ENCODE measurements around the gene SLC25A21. TPM values are rescaled to one million over a fixed set of nuclear protein-coding genes. Genes with fewer than 3 reads are reported as not detected.
"Not testable (repeated sequence)": the region's sequence is repeated elsewhere in the genome, so short reads cannot be mapped to it uniquely, and the experiment has no call there.

The SLC25A21 gene
- total RNA-seq, 8 experiments from 2014 or later, result 0.52 to 2.9 (median 1.4) TPM

GRCh38 chr14:37197421-37198272 lies 25.2 kb upstream of the SLC25A21 start, which contains the start of gene MIPOL1:
TSS of gene MIPOL1 (plus strand) at chr14:37197937. CDS start at chr14:37247889, 49,952 bp downstream.
- ATAC-seq (replicated peaks in 6 of 8), result peak; percentile 95 to 100 (median 99)
- in situ Hi-C loops (cut with MboI; ENCODE audit: low pct_unique_long_range_greater_than_20kb in 2 of 9, low sequenced_read_pairs in 9 of 9, unreplicated experiment in 9 of 9), result no loop called here
- Histone ChIP-seq H3K4me1 (replicated peaks in 1 of 2) (peaks cover 6 to 7% of the 10 kb centered on the region in 2 donors), H3K27ac (peak within 1 kb of the TSS in 1 of 2 donors; percentile 57), H3K4me3 (peak within 1 kb of the TSS; percentile 43 to 65 (median 53))
- WGBS, 10 experiments, result 0 to 10% (median 3%) methylated on average over 8 to 37 of the region's 70 CpGs; no CpG with 5 or more reads in 1 of the 10 experiments

GRCh38 chr14:37196604-37197420 lies 24.4 kb upstream of the SLC25A21 start:
- WGBS, 10 experiments, result 60 to 98% (median 89%) methylated on average over 2 to 15 of the region's 17 CpGs
- in situ Hi-C loops (cut with MboI; ENCODE audit: low pct_unique_long_range_greater_than_20kb in 2 of 9, low sequenced_read_pairs in 9 of 9, unreplicated experiment in 9 of 9), result no loop called here
- Histone ChIP-seq H3K4me3 (peak overlapping the region; percentile 43 to 65 (median 53)), H3K4me1 (replicated peaks in 1 of 2) (peaks cover 6 to 7% of the 10 kb centered on the region in 2 donors), H3K27ac (no peak overlapping the region)
- no peak for ATAC-seq (replicated peaks in 6 of 8)

- 17 to 100% (median 89%) methylated on average over 1 of the region's 1 CpG; no CpG with 5 or more reads in 2 of the 10 experiments for WGBS, 10 experiments
- Histone ChIP-seq H3K4me3 (no peak overlapping the region), H3K27ac (no peak overlapping the region), H3K4me1 (replicated peaks in 1 of 2) (peaks cover 6 to 7% of the 10 kb centered on the region in 2 donors)
- ATAC-seq (replicated peaks in 6 of 8), result peak in 1 of 8 experiments; percentile 3
- in situ Hi-C loops (cut with MboI; ENCODE audit: low pct_unique_long_range_greater_than_20kb in 2 of 9, low sequenced_read_pairs in 9 of 9, unreplicated experiment in 9 of 9), result no loop called here
Measured at GRCh38 chr14:37195327-37195726, 22.9 kb upstream of the SLC25A21 start.

GRCh38 chr14:37194698-37195097 lies 22.3 kb upstream of the SLC25A21 start:
- peaks cover 6 to 7% of the 10 kb centered on the region in 2 donors for H3K4me1 ChIP-seq (replicated peaks in 1 of 2)
- 80 to 100% (median 98%) methylated on average over 1 to 2 of the region's 2 CpGs for WGBS, 10 experiments
- in situ Hi-C loops (cut with MboI; ENCODE audit: low pct_unique_long_range_greater_than_20kb in 2 of 9, low sequenced_read_pairs in 9 of 9, unreplicated experiment in 9 of 9), result no loop called here
- H3K27ac ChIP-seq, result no peak overlapping the region
- no peak for ATAC-seq (replicated peaks in 6 of 8)
- no peak overlapping the region for H3K4me3 ChIP-seq

GRCh38 chr14:37189733-37190132 lies 17.3 kb upstream of the SLC25A21 start:
- H3K4me1 ChIP-seq (replicated peaks in 1 of 2); H3K4me3 ChIP-seq; ATAC-seq (replicated peaks in 6 of 8); in situ Hi-C loops (cut with MboI; ENCODE audit: low pct_unique_long_range_greater_than_20kb in 2 of 9, low sequenced_read_pairs in 9 of 9, unreplicated experiment in 9 of 9); H3K27ac ChIP-seq: not testable (repeated sequence)
- WGBS, 10 experiments, result 73 to 90% (median 88%) methylated on average over 2 of the region's 2 CpGs; no CpG with 5 or more reads in 7 of the 10 experiments

GRCh38 chr14:37187840-37188577 lies 15.6 kb upstream of the SLC25A21 start:
- H3K4me1 ChIP-seq (replicated peaks in 1 of 2); in situ Hi-C loops (cut with MboI; ENCODE audit: low pct_unique_long_range_greater_than_20kb in 2 of 9, low sequenced_read_pairs in 9 of 9, unreplicated experiment in 9 of 9); ATAC-seq (replicated peaks in 6 of 8); H3K27ac ChIP-seq; H3K4me3 ChIP-seq: not testable (repeated sequence)
- 80 to 92% (median 81%) methylated on average over 3 to 4 of the region's 9 CpGs; no CpG with 5 or more reads in 7 of the 10 experiments for WGBS, 10 experiments

- H3K27ac ChIP-seq, result no peak overlapping the region
- WGBS, 10 experiments, result 18 to 96% (median 73%) methylated on average over 1 to 3 of the region's 3 CpGs; no CpG with 5 or more reads in 2 of the 10 experiments
- H3K4me1 ChIP-seq (replicated peaks in 1 of 2), result no peaks in the 10 kb centered on the region
- in situ Hi-C loops (cut with MboI; ENCODE audit: low pct_unique_long_range_greater_than_20kb in 2 of 9, low sequenced_read_pairs in 9 of 9, unreplicated experiment in 9 of 9), result no loop called here
- H3K4me3 ChIP-seq, result no peak overlapping the region
- no peak for ATAC-seq (replicated peaks in 6 of 8)
Measured at GRCh38 chr14:37187294-37187693, 14.9 kb upstream of the SLC25A21 start.

- Histone ChIP-seq H3K4me3 (no peak overlapping the region), H3K4me1 (replicated peaks in 1 of 2) (no peaks in the 10 kb centered on the region), H3K27ac (no peak overlapping the region)
- in situ Hi-C loops (cut with MboI; ENCODE audit: low pct_unique_long_range_greater_than_20kb in 2 of 9, low sequenced_read_pairs in 9 of 9, unreplicated experiment in 9 of 9), result no loop called here
- WGBS, 10 experiments, result 10 to 100% (median 82%) methylated on average over 1 of the region's 1 CpG; no CpG with 5 or more reads in 2 of the 10 experiments
- ATAC-seq (replicated peaks in 6 of 8), result no peak
Measured at GRCh38 chr14:37186865-37187264, 14.5 kb upstream of the SLC25A21 start.

- Histone ChIP-seq H3K4me1 (replicated peaks in 1 of 2) (no peaks in the 10 kb centered on the region), H3K4me3 (no peak overlapping the region), H3K27ac (no peak overlapping the region)
- in situ Hi-C loops (cut with MboI; ENCODE audit: low pct_unique_long_range_greater_than_20kb in 2 of 9, low sequenced_read_pairs in 9 of 9, unreplicated experiment in 9 of 9), result no loop called here
- ATAC-seq (replicated peaks in 6 of 8), result no peak
Measured at GRCh38 chr14:37185670-37186069, 13.3 kb upstream of the SLC25A21 start.

- in situ Hi-C loops (cut with MboI; ENCODE audit: low pct_unique_long_range_greater_than_20kb in 2 of 9, low sequenced_read_pairs in 9 of 9, unreplicated experiment in 9 of 9); H3K4me1 ChIP-seq (replicated peaks in 1 of 2); H3K27ac ChIP-seq; ATAC-seq (replicated peaks in 6 of 8); H3K4me3 ChIP-seq: not testable (repeated sequence)
- 50 to 100% (median 83%) methylated on average over 2 to 8 of the region's 8 CpGs for WGBS, 10 experiments
Measured at GRCh38 chr14:37184520-37184919, 12.1 kb upstream of the SLC25A21 start.

GRCh38 chr14:37181441-37181840 lies 9.0 kb upstream of the SLC25A21 start:
- 17 to 100% (median 86%) methylated on average over 1 to 4 of the region's 6 CpGs for WGBS, 10 experiments
- no peak for ATAC-seq (replicated peaks in 6 of 8)
- H3K27ac ChIP-seq, result no peak overlapping the region
- H3K4me1 ChIP-seq (replicated peaks in 1 of 2), result no peaks in the 10 kb centered on the region
- H3K4me3 ChIP-seq, result no peak overlapping the region
- in situ Hi-C loops (cut with MboI; ENCODE audit: low pct_unique_long_range_greater_than_20kb in 2 of 9, low sequenced_read_pairs in 9 of 9, unreplicated experiment in 9 of 9), result no loop called here

- in situ Hi-C loops (cut with MboI; ENCODE audit: low pct_unique_long_range_greater_than_20kb in 2 of 9, low sequenced_read_pairs in 9 of 9, unreplicated experiment in 9 of 9); H3K4me3 ChIP-seq; ATAC-seq (replicated peaks in 6 of 8); H3K4me1 ChIP-seq (replicated peaks in 1 of 2); H3K27ac ChIP-seq: not testable (repeated sequence)
- 80 to 100% (median 89%) methylated on average over 1 to 6 of the region's 7 CpGs; no CpG with 5 or more reads in 1 of the 10 experiments for WGBS, 10 experiments
Measured at GRCh38 chr14:37180886-37181285, 8.5 kb upstream of the SLC25A21 start.

Measured in motor neuron (in vitro differentiated cells).